ENCODE measurements around the gene SPACA7. TPM values are rescaled to one million over a fixed set of nuclear protein-coding genes. Genes with fewer than 3 reads are reported as not detected.

SPACA7 gene
- total RNA-seq, 1 experiment from 2014 or later: not detected

GRCh38 chr13:112452380-112453206 lies 76.4 kb downstream of the SPACA7 start:
- RAD21 ChIA-PET (ENCODE audit: low non-redundant PET in 1 of 2, low total read pairs in 2 of 2, uncharacterized antibody in 2 of 2, unreplicated experiment in 2 of 2): no interaction called here
- CTCF ChIA-PET: no interaction called here

More at GRCh38 chr13:112452380-112453206, 76.4 kb downstream of the SPACA7 start:
- H3K36me3 ChIP-seq (ENCODE audit: control insufficient read depth in 1 of 2, insufficient read depth in 2 of 2, low read length in 2 of 2): no peaks in the 10 kb centered on the region
- H3K9me3 ChIP-seq (ENCODE audit: control insufficient read depth in 1 of 2, insufficient read depth in 1 of 2, low read depth in 1 of 2, low read length in 2 of 2): no peaks in the 10 kb centered on the region
- intact Hi-C loops (cut with micrococcal nuclease): no loop called here
- POLR2A ChIA-PET: no interaction called here
- H3K27ac ChIP-seq (ENCODE audit: low read depth, low read length): no peak overlapping the region
- H3K4me2 ChIP-seq (ENCODE audit: low read length): no peak overlapping the region
- no peak overlapping the region for H3K4me3 ChIP-seq (replicated peaks in 1 of 2; ENCODE audit: low read depth in 1 of 2, low read length in 2 of 2)
- H3K79me2 ChIP-seq (ENCODE audit: insufficient read depth, low read length): no peaks in the 10 kb centered on the region
- ATAC-seq (no peak), DNase-seq (ENCODE audit: low read depth, low spot score) (no peak)
- no TSS peak for BruUV-seq (replicated peaks)
- H4K20me1 ChIP-seq (ENCODE audit: insufficient read depth): no peaks in the 10 kb centered on the region
- H3K27me3 ChIP-seq (ENCODE audit: insufficient read depth, low read length): no peaks in the 10 kb centered on the region
- no peak overlapping the region for H3K9ac ChIP-seq (ENCODE audit: low read length)
- H3K9me2 ChIP-seq (ENCODE audit: insufficient read depth): no peaks in the 10 kb centered on the region
- TF ChIP-seq MAX (IDR thresholded peaks at IDR 0.05) (no peak), EGR1 (IDR thresholded peaks at IDR 0.05; ENCODE audit: low read depth) (no peak), SP1 (IDR thresholded peaks at IDR 0.05; ENCODE audit: low read depth) (no peak), CTCF (IDR thresholded peaks at IDR 0.05 in 2 of 3, conservative IDR thresholded peaks at IDR 0.05 in 1 of 3; ENCODE audit: borderline replicate concordance in 1 of 3, insufficient read depth in 1 of 3, low read depth in 2 of 3, low read length in 2 of 3) (no peak), FOSL1 (IDR thresholded peaks at IDR 0.05; ENCODE audit: low read depth) (no peak), ZBTB33 (IDR thresholded peaks at IDR 0.05; ENCODE audit: extremely low read depth, insufficient replicate concordance, low read length) (no peak), CBX3 (IDR thresholded peaks at IDR 0.05; ENCODE audit: low read depth) (no peak), REST (IDR thresholded peaks at IDR 0.05; ENCODE audit: low read depth) (no peak), EZH2 (IDR thresholded peaks at IDR 0.05) (no peak), JUND (IDR thresholded peaks at IDR 0.05) (no peak)
- no peaks in the 10 kb centered on the region for H3K4me1 ChIP-seq (ENCODE audit: control insufficient read depth in 1 of 2, insufficient read depth in 2 of 2, low read length in 2 of 2)
- H2AFZ ChIP-seq (ENCODE audit: low read depth, low read length, poor library complexity, severe bottlenecking): no peak overlapping the region

Data from HCT116 (cell line).